HG03060 (cell line): ENCODE data around the gene ANKS1A.
"Not testable (repeated sequence)": the region's sequence is repeated elsewhere in the genome, so short reads cannot be mapped to it uniquely, and the experiment has no call there.

Experiments used
- ATAC-seq: cut with Tn5 transposase; IDR thresholded peaks from one replicate; pipeline ENCODE4 v1.9.1; 2021; ENCODE audit warnings: low read depth, moderate number of reproducible peaks; ENCODE audit not compliant: unreplicated experiment

ANKS1A gene

GRCh38 chr6:35089935-35090505 lies 201.0 kb downstream of the ANKS1A start:
- ATAC-seq: no peak

DNA sequence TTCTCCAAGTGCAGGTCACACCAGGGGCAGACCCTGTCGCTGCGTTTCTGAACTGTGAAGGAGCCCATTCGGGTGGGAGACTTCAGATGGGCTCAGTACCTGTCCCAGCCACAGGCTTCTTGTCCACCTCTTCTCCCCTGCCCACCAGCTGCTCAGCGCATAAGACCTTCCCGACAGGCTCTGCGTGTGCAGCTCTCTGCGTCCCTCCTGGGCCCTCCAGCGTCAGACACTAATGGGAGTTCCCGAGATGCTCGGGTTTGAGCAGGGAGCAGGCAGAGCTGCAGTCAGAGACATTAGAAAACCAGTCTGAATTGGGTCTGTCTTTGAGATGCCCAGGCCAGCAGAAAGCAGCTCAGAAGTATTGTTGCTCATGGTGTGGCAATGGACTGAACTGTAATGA lies 201.7 kb downstream of the ANKS1A start:
- ATAC-seq: no peak

DNA sequence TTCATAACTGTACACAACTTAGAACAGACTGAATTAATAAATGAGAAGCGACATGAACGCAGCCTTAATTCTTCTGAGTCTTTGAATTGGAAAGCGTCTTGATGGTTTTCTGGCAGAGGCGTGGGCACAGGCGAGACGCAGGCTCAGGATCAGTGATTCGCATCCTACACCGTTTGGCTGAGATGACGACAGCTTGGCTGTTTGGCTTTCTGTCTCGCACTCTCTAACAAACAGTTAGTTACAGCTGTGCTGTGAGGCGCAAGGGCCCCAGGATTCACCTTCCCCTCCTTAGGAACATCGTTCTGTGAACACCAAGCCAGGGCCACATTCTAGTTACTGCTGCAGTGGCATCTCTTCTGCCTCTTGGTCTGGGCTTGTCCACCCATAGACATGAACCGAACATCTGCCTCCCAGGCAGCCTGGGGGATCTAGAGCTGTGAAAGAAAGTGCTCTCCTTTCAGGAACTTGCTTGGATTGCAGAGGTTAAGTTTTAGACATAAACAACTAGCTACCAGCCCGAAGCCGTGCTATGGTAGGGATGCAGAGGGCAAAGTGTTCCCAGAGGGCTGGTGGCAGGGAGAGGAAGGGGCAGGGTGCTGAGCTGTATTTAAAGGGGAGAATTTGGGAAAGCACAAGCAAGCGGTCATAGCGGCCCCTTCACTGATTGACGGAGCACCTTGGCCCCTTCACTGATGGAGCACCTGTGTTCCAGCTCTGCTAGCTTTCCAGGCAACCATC lies 202.5 kb downstream of the ANKS1A start:
- no peak for ATAC-seq

DNA sequence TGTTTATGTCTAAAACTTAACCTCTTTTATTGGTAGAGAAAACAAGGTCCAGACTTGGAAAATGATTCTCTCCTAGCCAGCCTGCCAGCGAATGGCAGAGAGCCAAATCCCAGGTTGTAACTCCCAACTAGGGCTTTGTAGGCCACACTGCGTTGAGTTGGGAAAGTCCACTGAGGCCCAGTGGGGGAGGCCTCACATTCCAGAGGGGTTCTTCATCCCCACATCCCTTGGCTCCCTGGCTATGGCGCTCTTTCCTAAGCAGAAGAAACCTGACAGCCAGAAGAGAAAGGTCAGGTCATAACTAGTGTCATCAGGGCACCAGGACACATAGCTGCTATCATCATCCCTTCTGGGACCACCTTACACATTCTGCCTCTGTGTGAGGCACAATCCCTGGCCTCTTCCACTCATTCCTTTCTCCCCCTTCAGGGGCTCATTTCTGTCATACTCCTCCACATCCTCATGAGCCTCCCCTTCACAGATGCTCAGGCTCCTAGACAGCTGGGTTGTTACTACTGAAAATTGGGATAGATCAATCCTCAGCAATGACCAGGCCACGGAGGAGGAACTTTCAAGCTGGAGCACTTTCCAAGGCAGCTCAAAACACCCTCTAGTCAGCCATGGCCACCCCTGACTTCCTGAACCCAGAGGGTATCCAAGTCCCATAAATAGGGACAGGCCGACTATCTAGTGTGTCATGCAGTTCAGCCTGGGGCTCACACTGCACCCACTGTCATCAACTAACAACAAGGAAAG lies 203.5 kb downstream of the ANKS1A start:
- no peak for ATAC-seq

- ATAC-seq: no peak
Measured at GRCh38 chr6:35093118-35093445, 204.0 kb downstream of the ANKS1A start.

DNA sequence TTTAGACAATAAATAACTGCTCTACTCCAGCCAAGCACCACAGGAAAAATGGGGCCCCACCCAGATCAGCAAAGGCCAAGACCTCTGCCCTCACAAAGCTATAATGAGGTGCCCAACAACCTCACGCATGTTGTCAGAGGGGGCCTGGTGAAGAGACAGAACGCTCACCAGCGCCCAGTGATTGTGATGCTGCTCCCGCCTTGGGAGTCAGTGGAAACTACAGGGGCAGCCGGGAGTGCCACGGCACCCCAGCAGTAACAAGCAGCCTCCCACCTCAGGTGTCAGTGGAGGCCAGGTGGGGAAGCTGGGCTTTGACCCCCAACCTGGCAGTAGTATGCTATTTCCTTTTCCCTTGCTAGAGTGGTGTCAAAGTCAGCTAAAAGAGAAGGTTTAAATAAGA lies 204.7 kb downstream of the ANKS1A start:
- ATAC-seq: no peak

DNA sequence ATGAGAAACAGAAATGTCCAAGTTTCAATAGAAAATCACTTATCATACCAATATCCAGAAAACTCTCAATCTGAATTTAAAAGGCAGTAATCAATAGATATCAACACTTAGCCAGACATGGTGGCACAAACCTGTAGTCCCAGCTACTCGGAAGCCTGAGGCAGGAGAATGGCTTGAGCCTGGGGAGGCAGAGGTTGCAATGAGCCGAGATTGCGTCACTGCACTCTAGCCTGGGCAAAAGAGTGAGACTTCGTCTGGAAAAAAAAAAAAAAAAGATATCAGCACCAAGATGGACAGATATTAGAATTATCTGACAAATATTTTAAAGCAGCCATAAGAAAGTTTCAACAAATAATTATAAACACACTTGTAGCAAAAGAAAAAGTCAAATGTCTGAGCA lies 205.1 kb downstream of the ANKS1A start:
- no peak for ATAC-seq

DNA sequence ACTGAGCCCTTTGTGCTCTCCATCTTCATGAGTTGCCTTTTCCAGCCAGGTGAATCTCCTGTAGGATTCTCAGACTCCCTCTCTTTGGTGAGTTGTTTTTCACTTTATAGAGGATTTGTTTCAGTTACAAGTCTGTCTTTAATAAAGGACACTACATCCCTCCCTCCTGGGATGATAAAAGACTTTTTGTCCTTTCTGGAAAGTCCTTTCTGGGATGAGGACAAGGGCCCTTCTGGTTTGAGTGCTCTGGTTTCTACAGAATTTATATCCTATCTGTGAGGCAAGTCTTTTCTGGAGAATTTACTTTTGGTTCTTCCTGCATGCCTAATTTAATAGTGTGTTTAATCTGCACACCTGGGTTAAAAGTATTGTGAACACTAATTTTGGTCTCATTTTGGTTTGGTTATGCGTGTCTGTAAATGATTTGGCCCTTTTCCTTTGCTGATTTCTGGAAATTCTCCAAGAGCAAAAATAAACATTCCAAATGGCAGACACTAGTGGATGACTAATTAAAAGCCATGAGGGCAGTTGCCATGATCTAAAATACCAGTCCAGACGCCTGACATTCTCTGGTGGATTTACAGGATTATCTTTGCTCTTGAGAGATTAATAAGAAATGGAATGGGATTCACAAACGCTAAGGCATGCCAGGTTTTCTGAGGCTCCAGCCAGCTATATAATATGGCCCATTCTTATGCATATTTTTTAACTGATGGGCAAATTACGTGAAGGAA lies 207.2 kb downstream of the ANKS1A start:
- no peak for ATAC-seq

GRCh38 chr6:35099116-35099515 lies 210.1 kb downstream of the ANKS1A start:
- no peak for ATAC-seq

DNA sequence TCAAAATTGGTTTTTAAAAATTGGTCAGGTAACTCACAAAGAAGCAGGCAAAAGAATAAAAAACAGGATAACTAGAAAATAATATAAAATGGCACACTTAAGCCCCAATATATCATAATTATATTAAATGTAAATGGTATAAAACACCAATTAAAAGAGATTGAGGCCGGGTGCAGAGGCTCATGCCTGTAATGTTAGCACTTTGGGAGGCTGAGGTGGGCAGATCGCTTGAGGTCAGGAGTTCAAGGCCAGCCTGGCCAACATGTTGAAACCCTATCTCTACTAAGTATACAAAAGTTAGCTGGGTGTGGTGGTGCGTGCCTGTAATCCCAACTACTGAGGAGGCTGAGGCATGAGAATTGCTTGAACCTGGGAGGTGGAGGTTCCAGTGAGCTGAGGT lies 216.0 kb downstream of the ANKS1A start:
- no peak for ATAC-seq

DNA sequence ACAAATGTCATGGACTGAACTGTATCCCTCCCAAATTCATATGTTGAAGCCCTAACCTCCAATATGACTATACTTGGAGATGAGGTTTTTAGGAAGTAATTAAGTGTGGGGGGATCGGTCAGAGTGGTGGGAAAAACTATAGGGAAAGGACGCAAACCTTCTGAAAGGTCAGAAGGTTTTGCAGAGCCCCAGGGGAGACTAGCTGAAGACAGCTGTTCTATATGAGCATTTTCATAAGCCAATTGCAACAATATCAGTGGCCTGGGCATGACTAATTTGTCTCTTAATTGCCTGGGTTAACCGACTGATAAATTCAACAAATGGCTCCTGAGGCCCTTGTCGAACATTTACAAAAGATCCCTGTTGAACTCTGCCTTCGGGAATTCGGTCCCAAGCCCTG lies 217.0 kb downstream of the ANKS1A start:
- ATAC-seq: not testable (repeated sequence)

GRCh38 chr6:35107208-35107607 lies 218.2 kb downstream of the ANKS1A start:
- ATAC-seq: not testable (repeated sequence)

DNA sequence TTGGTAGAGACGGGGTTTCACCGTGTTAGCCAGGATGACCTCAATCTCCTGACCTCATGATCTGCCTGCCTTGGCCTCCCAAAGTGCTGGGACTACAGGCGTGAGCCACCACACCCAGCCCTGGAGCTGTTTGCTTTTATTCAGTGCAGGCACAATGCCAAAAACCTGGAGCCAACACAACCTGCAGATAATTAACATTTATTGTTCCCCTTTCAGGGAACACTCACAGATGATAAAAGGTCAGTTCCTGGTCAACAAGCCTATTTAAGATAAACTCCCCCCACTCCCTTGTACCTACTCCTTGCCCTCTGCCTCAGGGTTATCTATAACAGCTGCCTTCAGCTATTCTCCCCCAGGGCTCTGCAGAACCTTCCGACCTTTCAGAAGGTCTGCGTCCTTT lies 218.7 kb downstream of the ANKS1A start:
- not testable (repeated sequence) for ATAC-seq

GRCh38 chr6:35108309-35108885 lies 219.3 kb downstream of the ANKS1A start:
- ATAC-seq: no peak

- ATAC-seq: no peak
Measured at GRCh38 chr6:35120746-35121145, 231.7 kb downstream of the ANKS1A start.

- ATAC-seq: no peak
Measured at GRCh38 chr6:35124356-35124755, 235.3 kb downstream of the ANKS1A start.

DNA sequence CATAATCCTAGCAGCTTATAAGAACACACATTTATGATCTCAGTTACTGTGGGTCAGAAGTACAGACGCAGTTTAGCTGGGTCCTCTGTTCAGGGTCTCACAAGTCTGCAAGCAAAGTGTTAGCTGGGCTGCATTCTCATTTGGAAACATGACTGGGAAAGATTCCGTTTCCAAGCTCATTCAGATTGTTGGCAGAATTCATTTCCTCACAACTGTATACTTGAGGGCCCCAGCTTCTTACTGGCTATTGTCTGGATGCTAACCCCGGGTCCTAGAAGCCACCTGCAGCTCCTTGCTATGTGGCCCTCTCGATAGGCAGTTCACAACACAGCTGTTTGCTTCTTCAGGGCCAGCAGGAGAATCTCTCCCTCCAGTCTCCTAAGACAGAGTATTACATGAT lies 239.0 kb downstream of the ANKS1A start:
- ATAC-seq: no peak

DNA sequence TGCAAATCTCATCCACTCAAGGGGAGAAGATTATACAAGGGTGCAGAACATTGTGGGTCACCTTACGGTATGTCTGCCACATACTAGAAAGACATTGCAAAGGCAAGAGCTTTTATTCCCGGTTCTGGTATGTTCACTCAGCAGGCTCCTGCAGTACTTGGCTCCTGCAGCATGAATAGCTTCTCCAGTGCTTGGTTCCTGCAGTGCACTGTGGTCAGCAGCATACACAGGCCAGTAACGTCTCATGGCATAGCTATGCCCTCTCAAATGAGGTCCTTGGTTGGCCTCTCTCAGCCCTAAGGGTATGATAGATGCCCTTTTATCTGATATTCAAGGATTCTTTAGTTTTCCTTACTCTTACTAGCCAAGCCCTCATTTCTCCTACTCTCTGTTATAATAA lies 239.4 kb downstream of the ANKS1A start:
- ATAC-seq: no peak

- ATAC-seq: no peak
Measured at GRCh38 chr6:35136185-35136584, 247.1 kb downstream of the ANKS1A start.

DNA sequence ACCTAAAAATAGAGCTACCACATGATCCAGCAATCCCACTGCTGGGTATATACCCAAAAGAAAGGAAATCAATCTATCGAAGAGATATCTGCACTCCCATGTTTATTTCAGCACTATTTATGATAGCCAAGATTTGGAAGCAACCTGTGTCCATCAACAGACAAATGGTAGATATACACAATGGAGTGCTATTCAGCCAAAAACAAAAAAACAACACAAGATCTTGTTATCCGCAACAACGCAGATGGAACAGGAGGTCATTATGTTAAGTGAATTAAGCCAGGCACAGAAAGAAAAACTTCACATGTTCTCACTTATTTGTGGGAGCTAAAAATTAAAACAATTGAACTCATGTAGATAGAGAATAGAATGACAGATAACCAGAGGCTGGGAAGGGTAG lies 249.1 kb downstream of the ANKS1A start:
- not testable (repeated sequence) for ATAC-seq

DNA sequence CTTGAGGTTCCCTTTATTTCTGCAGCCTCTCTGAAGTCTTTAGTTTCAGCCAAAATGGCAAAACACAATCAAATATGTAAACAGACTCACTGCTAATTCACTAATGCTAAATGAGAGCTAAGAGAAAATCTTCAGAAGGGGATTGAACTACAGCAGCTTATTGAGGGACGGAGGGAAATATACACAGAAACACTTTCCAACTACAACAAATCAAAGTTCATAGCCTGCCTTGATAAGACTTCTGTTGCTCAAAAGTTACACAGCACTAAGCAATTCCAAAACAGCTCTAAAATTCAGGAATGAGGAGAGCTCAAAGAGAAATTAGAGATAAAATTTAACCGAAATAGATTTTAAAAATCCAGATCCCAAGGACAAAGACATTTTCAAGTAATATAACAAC lies 250.4 kb downstream of the ANKS1A start:
- ATAC-seq: no peak
